HPDE6-E6E7 (cell line): ENCODE results near the gene FBRSL1.

ENCODE experiments used
- DNase-seq: peaks from one replicate; pipeline ENCODE4 v3.0.0; 2011; ENCODE audit warnings: missing footprints; ENCODE audit errors: extremely low spot score

FBRSL1 gene

DNA sequence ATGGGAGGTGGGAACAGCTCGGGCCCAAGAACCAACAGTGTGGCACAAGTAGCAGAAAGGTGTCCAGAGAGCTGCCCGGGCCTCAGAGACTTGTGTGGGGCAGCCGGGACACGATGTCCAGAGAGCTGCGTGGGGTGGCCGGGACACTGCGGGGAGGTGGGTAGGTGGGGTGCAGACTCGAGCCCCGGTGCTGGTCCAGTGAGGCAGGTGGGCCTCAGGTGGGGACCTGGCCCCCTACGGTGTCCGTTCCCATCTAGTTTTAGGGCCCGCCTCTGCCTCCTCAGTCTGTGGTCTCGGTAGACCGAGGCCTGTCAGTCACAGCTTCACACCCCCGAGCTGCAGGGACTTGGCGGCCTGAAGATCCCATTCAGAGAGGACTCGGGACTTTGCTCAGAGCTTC, 6.3 kb upstream of the FBRSL1 start:
- no peak for DNase-seq

DNA sequence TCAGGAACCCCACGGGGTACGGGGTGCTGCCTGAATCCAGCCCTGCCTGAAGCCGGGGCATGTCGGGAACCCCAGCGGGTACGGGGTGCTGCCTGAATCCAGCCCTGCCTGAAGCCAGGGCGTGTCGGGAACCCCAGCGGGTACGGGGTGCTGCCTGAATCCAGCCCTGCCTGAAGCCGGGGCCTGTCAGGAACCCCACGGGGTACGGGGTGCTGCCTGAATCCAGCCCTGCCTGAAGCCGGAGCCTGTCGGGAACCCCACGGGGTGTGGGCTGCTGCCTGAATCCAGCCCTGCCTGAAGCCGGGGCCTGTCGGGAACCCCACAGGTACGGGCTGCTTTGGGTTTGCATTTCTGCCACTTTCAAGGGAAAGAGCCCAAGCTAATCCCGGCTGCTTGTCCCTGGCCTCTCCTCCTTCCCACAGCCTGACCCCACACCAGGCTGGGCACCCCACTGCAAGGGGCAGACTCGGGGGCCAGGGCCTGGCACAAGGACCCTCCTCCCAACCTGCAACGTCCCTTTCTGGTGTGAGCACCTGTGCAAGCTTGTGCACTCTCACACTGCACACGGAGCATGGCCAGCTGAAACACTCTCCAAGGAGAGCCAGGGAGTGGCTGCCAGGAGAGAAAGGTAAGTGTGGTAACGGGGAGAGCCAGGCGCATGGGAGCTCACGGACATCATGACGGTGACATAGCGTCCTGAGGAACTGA, 5.6 kb upstream of the FBRSL1 start:
- DNase-seq: no peak

DNA sequence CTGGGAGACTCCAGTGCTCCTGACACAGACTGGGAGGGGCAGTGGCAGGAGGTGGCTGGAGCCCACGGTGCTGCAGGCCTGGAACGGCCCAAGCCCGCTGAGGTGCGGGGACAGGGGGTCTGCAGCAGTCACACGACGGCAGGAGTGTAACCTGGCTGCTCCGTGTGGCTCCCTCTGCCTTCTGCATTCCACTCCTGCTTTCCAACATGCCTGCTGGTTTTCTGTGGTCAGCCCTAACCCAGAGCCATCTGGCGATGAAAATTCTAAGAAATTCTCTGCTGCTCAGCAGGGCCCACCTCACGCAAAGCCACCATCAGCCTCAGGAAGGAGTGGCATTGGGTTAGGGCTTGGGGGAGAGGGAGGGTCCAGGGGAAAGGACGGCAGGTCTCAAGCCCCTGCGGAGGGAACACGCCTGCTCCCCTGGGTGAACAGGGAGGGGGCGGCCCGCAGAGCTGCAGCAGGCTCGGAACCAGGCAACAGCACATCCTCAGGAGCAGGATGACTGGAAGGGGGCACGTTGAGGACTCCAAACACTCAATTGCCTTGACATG, 5.0 kb upstream of the FBRSL1 start:
- no peak for DNase-seq

DNA sequence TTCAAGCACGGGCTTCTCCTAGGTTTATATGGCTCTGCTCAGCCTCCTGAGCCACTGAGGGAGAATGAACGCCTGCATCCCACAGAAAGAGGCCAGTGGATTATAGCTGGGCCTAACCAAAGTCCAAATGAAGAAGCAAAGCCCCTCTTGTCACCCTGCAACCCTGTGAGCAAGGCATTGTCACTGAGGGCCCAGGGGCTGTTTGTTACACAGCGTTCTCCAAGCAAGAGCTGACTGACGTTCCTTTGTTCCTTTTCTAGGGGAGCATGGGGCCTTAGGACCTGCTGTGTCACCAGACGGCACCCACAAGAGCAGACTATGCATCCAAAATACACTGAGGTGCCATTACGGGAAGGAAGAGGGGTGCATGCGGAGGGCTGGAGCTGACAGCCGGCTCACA, 4.3 kb upstream of the FBRSL1 start:
- DNase-seq: no peak

DNA sequence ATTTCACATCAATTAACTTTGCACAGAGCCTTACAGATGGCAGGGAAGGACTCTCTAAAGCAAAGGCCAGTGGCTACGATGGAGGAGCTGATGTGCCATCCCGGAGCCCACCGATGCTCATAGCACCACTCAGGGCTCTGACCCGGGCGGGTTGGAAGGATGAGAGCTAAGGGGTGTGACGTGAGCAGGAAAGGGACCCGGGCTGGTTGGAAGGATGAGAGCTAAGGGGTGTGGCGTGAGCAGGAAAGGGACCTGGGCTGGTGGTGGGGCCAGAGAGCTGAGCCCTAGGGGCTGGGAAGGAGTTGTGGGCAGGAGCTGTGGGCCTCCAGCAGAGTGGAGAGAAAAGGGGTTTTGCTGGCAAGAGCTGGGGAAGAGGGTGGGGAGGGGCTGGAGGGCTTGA, 3.8 kb upstream of the FBRSL1 start:
- no peak for DNase-seq

DNA sequence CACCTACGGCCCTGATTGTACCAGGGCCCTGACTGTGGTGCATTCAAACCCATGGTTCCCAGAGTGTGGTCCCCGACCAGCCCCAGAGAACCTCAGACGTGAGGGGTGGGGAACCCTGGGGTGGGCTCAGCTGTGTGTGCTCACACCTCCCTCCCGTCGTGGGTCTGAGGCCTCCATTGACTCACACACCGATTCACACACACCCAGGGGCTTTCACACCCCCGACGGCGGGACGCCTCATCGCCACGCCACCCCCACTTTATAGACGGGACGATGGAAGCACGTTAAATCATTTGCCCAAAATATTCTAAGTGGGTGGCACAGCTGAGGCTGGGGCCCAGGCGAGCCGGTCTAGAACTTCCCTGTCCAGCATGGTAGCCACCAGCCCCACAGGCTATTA, 3.4 kb upstream of the FBRSL1 start:
- DNase-seq: no peak

DNA sequence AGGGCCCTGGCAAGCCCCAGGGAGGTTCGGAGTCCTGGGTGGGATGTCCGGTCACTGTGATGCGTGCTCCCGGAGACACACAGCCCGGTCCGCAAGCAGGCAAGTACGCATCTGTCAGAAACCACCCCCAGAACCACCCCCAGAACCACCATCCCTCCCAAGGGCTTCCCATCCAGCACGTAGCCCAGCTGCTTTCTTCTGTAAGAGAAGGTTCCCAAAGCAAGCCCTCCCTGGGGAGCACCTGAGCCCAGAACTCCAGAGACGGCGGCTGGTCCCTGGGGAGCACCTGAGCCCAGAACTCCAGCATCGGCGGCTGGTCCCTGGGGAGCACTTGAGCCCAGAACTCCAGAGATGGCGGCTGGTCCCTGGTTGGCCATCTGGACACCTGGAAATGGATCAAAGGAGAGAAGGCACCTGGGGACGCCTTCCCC, 2.6 kb upstream of the FBRSL1 start:
- no peak for DNase-seq

DNA sequence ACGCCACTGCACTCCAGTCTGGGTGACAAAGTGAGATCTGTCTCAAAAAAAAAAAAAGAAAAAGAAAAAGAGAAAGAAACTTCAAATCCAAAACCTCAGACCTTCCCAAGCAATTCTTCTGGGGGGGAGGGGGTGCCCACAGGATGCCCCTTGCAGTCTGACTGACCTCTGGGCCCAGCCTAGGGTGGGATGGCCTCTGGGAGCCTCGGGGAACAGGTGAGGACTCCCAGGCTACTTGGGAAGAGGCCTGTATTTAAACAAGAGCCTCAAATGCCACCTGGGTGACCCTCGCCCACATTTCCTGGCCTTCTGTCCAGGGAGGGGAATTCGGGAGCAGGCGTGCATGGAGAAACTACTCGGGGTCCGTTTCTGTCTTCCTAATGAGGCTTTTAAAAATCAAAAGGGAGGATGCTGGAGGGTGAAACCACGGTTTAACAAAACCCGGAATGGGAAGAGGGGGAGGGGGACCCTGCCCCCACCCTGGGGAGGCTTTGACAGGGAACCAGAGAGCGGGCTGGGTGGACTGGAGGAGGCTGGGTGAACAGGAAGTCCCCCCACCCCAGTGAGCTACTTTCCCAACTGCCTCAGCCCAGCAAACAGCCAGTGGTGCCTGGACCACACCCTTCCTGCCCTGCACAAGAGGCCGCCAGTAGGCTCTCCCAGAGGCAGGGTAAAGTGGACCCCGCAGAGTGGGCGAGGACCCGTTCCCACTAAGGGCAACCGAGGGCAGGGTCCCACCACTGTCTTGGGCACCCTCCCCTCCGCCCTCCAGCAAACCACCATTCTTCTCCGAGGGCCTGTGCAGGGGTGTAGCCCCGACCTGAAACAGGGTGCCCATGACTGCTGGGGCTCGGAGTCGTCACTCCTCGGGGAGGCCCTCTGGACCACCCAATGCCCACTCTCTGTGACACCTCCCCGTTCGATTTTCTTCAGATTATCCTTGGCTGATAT, 1.5 kb upstream of the FBRSL1 start:
- no peak for DNase-seq

DNA sequence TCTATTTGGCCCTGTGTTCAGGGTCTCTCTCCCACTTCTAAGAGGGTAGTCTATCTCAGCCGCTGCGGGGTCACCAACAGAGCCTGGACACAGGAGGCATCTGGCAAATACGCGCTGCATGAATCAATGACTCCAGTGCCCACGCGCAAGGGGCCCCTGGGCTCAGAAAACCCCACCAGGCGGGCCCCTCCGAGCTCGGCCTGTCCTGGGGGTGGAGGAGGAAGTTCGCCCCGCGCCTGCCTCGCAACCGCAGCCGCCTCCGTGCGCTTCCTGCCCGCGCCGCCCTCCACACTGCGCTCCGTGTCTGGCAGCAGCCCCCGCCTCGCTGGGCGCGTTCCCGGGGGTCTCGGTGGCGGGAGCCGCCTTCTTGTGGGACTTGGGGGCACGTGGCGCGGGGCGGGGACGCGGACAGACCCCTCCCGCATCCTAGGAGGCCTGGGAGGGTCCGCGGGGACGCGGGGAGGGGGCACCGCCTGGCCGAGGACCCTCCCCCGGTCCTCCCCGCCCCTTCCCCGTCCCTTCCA, 811 bp upstream of the FBRSL1 start:
- DNase-seq: no peak

DNA sequence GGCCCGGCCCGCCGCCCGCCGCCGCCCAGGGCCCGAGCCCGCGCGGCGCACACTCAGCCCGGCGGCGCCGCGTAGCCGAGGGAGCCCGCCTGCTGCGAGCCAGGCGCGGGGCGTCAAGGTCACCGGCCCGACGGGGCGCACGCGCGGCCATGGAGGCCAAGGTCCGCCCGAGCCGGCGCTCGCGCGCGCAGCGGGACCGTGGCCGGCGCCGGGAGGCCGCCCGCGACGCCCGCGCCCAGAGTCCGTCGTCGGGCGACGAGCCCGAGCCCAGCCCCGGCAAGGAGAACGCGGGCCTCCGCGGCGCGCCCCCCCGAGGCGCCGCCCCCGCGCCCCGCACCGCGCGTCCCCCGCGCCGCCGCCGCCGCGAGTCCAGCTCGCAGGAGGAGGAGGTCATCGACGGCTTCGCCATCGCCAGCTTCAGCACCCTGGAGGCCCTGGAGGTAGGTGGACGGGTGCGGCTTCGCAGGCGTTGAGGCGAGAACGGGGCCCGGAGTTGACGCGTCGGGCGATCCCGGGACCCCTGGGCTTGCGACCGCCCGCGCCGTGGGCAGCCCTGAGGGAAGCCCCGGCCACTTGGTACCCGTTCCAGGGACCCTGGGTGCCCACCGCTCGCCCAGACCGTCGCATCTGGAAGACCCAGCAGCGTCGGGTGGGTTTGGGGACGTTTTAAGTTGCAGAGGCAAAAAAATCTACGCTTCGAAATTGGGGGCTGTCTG, 629 bp downstream of the FBRSL1 start:
- no peak for DNase-seq

DNA sequence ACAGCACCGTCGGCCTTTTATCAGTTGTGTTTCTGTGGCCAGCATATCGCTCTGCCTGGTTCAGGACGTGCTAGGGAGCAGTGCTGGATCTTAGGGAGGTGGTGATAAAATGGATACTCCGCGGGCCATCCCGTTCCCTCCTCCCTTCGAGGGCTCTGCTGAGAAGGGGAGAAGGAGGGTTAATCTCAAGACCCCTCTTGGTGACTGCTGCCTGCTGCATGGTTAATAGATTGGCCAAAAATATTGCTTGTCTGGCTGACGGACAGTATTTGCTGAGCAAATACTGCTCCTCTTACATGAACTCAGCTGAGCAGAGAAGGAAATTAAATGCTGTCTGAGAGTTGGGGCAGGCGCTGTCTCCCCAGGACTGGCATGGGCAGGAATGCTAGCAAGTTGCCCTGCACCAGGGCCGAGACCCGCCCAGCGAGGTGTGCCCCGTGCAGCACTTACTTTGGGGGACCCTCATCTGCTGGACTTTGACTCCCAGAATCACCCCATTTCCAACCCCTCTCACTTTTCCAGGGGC, 1.2 kb downstream of the FBRSL1 start:
- no peak for DNase-seq

DNA sequence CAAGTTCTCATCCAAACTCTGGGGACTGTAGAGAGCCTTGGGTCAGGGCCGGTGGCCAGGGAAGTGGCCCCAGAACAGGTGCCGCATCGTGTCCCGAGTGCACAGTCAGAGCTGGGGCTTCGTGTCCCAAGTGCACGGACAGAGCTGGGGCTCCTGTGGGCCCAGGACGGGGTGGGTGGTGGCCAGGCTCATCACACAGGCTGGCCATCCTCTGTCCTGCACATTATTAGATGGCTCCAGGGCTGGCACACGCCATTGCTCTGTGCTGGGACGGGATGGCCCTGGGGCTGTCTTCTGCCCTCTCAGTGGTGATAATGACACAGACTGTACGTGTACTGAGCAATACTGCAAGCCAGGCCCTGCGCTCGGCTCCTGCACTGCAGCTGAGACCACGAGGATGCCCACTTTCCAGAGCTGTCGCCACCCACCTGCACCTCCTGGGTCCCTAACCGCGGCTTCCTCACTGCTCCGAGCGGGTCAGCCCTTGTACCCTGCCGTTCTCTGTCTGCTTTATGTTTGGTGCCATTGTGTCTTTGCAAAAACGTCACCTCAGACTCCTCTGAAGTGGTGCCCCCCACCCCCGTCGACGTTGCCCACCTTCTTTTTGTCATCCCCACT, 1.9 kb downstream of the FBRSL1 start:
- DNase-seq: no peak

DNA sequence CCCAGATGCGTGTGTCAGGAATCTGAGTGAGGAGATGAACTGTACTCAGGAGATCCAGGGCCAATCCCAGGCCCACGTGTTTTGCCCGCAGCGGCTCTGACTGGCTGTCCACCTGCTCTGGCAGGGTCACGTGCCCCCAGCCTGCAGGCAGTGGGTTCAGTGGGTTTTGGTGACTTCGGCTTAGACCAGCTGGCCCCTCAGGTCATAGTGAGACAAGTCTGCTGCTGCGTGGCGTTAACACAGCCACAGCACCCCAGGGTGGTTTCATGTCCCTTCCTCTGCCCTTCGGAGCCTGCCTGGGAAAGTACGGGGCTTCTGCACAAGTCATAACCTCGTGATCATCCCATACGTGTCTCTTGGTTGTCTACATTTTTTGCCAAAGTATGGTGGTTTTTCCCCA, 2.6 kb downstream of the FBRSL1 start:
- DNase-seq: no peak

DNA sequence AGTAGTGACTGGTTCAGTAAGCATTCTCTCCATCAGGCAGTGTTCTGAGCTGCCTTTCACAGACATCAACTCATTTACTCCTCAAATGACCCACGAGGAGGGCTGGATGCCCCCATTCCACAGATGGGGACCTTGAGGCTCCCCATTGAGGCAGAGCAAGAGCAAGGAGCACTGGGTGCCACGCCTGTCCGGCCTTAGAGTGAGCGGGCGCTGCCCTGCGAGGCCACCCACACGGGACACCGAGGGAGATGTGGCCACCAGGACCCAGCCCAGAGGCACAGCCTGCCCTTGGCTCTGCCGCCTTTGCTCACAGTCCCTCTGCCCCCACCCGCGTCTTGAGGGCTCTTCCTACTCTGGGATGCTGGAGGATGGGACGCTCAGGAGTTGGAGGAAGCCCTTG, 3.0 kb downstream of the FBRSL1 start:
- no peak for DNase-seq

DNA sequence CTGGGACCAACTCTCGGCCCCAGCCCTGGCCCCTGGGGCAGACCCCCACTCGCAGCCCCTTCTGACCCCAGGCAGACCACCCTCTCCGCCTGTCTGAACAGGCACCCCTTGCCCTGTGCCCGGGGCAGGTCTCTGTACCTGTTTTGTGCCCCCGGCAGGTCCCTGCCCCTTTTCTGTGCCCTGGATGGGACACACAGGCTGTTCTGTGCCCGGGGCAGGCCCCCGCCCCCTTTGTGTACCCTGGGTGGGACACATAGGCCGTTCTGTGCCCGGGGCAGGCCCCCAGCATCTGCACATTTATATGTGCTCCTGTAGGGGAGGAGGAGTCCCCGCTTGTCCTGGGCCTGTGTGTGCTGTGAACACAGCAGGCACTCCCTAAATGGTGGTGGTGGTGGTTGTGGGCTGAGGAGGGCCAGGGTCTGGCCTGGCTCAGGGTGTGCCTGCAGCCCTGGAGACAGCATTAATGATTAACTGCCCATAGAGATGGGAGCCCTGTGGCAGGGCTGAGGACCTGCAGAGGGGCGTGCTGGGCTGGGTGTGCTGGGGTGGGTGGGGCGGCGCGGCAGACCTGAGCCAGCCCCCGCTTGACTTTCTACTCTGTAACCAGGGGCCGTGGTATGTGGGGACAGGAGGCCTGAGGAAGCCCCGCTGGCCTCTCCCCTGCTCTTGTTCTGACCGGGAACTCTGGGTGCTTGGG, 3.7 kb downstream of the FBRSL1 start:
- no peak for DNase-seq

DNA sequence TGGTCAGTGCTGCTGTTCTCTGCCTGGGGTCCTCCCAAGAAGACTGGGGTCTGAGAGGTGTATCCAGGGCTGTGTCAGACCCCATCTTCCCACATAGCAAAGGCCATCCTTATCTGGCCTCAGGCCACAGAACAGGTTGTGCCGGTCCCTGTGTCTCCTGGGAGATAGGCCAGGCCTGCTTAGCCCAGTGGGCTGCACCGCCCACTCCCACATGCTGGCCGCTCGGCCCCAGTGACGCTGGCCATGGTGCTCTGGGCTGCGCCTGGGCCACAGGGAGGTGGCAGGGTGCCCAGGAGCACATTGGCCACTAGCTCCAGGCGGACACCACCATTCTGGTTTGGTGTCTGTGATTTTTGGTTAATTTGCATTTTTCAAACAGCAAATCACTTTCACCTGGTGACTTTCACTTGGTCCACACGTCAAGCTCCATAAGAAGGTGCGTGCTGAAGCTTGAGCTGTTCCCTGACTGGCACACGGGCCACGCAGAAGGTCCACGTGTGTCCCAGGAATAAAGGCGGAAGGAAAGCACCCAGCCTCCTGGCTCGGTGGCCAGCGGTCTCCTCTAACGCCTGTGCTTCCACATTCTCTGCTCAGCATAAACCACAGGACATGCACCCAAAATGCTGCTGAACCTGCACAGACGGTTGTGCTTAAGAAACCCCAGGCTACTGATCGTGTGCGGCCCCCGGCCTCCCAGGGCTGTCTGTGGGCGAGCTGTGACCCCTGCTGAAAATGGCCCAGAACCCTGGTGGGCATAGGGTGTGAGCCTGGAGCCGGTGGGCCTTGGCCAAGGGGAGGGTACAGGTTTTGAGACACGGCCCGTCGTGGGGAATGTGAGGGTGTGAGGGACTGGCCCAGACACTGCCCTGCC, 4.6 kb downstream of the FBRSL1 start:
- DNase-seq: no peak

DNA sequence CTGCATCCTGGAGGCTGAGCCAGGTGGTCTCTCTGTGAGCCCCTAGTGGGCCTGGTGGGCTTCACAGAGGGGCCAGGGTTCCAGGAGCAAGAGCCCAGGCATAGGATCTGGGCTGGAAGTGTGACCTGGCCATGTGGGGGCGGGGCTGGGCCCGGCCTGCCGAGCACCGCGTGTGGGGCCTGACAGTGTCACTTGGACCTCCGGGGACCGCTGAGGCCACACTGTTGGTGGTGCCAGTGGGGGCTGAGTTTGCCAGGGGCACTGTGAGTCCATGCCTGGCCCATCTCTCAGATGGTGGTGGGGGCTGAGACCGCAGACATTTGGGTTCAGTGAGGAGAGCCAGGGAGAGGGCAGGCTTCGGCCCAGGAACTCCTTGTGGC, 5.2 kb downstream of the FBRSL1 start:
- no peak for DNase-seq

DNA sequence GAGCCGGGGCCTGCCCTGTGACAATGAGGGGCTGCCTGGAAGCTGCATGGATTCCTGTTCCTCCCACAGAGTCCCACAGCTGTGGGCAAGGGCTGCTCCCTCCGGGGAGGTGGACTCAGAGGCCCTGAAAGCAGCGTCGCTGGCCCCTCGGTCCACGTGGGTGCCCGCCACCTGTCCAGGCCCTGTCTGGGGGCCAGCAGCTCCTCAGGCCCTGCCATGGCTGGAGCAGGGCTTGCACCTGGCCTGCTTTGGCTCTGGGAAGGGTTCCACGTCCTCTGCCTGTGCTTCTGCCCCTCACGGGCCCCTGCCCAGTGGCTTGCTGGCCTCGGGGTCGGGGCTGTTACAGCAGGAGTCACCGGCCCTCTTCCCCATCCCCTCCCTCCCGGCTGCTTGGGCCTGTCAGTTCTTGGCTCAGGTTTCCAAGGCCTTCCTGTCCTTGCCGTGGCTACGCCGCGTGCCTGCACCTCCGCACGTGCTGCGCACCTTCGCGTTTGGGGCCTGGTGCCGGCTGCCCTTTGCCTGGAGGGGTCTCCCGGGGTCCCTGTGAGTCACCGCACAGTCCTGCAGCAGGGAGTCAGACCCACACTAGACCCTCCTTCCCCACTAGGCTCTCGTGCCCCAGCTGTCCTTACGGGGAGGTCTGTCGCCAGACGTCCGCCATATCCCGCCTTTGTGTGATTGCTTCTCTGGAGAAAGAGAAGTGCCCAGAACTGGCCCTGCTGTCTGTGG, 5.8 kb downstream of the FBRSL1 start:
- no peak for DNase-seq

DNA sequence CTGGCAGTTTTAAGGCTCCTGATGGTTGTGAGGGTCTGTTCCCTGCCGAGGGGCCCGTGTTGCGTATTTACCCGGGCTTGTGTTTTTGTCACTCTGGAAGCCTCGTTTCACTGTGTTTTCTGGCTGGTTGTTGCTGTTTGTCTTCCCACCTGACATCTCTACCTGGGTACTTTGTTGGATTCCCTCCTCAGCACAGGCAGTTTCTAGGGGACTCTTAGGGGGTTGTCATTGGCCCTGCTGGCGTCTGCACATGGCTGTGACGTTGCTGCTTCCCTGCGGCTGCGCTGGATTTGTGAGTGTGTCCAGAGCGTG, 6.4 kb downstream of the FBRSL1 start:
- DNase-seq: no peak
